Heart left ventricle (tissue), 16 donors: ENCODE measurements around the gene FNBP1. TPM values are rescaled to one million over a fixed set of nuclear protein-coding genes. Genes with fewer than 3 reads are reported as not detected.

Experiments used
- ATAC-seq, 4 donors: fragments of 200-7000 bp; cut with Tn5 transposase; one replicate each; pipeline ENCODE4 v1.9.1; 2020 to 2022; ENCODE audit warnings: moderate library complexity in 4 of 4, mild to moderate bottlenecking in 3 of 4, moderate number of reproducible peaks in 1 of 4
- DNase-seq, 5 donors: peaks; one replicate each; pipeline ENCODE4 v3.0.0-alpha.2; 2020
- H3K27ac ChIP-seq, 12 donors: fragments of 200-600 bp; sonication (generic) in 4 of 12; one replicate each; pipeline versions ENCODE4 v1.5.0 to v1.8.0; 2016 to 2022; ENCODE audit warnings: mild to moderate bottlenecking in 2 of 12
- H3K27me3 ChIP-seq, 9 donors: fragments of 200-600 bp; sonication (generic) in 2 of 9; one replicate each; pipeline versions ENCODE4 v1.5.1 to v1.8.0; 2016 to 2022; ENCODE audit warnings: mild to moderate bottlenecking in 3 of 9
- H3K36me3 ChIP-seq, 9 donors: fragments of 200-600 bp; sonication (generic) in 2 of 9; one replicate each; pipeline versions ENCODE4 v1.5.0 to v1.8.0; 2018 to 2022; ENCODE audit warnings: mild to moderate bottlenecking in 2 of 9
- H3K4me1 ChIP-seq, 12 donors: fragments of 200-600 bp; sonication (generic) in 4 of 12; one replicate each; pipeline versions ENCODE4 v1.5.0 to v1.8.0; 2016 to 2022; ENCODE audit warnings: mild to moderate bottlenecking in 3 of 12
- H3K4me3 ChIP-seq, 12 donors: fragments of 200-600 bp; sonication (generic) in 4 of 12; one replicate each; pipeline versions ENCODE4 v1.5.0 to v1.8.0; 2017 to 2022; ENCODE audit warnings: mild to moderate bottlenecking in 9 of 12, moderate library complexity in 4 of 12
- H3K9me3 ChIP-seq, 12 donors: fragments of 200-600 bp; sonication (generic) in 4 of 12; one replicate each; pipeline versions ENCODE4 v1.5.0 to v1.8.0; 2016 to 2022; ENCODE audit warnings: mild to moderate bottlenecking in 1 of 12
- CTCF ChIP-seq, 12 donors: fragments of 200-600 bp; sonication (generic) in 4 of 12; IDR thresholded peaks; one replicate each; pipeline versions ENCODE4 v1.5.0 to v1.8.0; 2018 to 2022; ENCODE audit warnings: antibody characterized with exemption in 12 of 12, mild to moderate bottlenecking in 5 of 12
- POLR2A ChIP-seq, 2 donors: fragments of 450-650 bp; IDR thresholded peaks; one replicate each; pipeline ENCODE4 v1.6.1; 2017; ENCODE audit warnings: antibody characterized with exemption in 2 of 2, mild to moderate bottlenecking in 2 of 2, moderate library complexity in 2 of 2
- WGBS, 4 donors: extraction: QIAGEN DNeasy Blood & Tissue Kit in 2 of 4; methylation state at CpG; one replicate each; pipeline versions ENCODE4 v1.1.5 to v1.1.7; 2013 to 2018; 5-methylcytosine and 5-hydroxymethylcytosine counted together
- intact Hi-C, 10 donors: fragments of 100-400 bp; cut with DNase I; formaldehyde crosslinking; loops; one replicate each; pipeline versions ENCODE4 v1.11.1 to v1.14.2; 2022
- polyA plus RNA-seq, 2 donors: library from polyadenylated mRNA; stranded (reverse); fragments of 200-250 nt; gene quantifications; one replicate each; pipeline ENCODE4 v1.2.3, GENCODE V29; 2013
- total RNA-seq, 9 donors: library from RNA; depleted of rRNA in 2 of 9; stranded (reverse); fragments of >200 nt in 2 of 9; fragmentation: NEBNext Ultra II Directional in 3 of 9; extraction: Animal tissue kit (Norgen Biotek cat#: 25700) in 3 of 9; gene quantifications; one replicate each; pipeline versions ENCODE4 v1.1.0 to v1.2.4, GENCODE V29; 2016 to 2023
- donor health status: ischemic (EF 13 %, LVEDD 7.1; RV severe dilation, severe dysfunction).
- donor health status: healthy with polysubstance abuse.
- donor health status: DM: no; HTN: yes; CAD: no.
- donor health status: DM: no; HTN: no; CAD: no.
- donor health status: ischemic (EF 25% LVEDD 6.9; RV normal size, moderate dysfunction).
- donor health status: ischemic (EF 25% LVEDD 5.7; RV mildly dilated, moderate dysfunction).
- donor health status: healthy.
- donor health status: DM: yes; HTN: yes; CAD: no.
- donor health status: ischemic (EF 35%, LVEDD 5.7; RV mildly dilated, moderate dysfunction).
- donor health status: nonischemic (EF 11% LVEDD 7.7; RV severe dilation, severe dysfunction).
- donor health status: DM: yes; HTN: yes; CAD: no.
- donor health status: PGD.
- donor health status: ischemic (EF 29% LVEDD 5.4; RV normal size, mild dysfunction).
- donor health status: nonischemic (EF 23%, LVEDD 6.1; RV moderate dilation, normal function).

The FNBP1 gene
- total and polyA plus RNA-seq, 11 donors: 6.9 to 47.3 (median 24.1) TPM

- Histone ChIP-seq H3K36me3 (peaks cover 0 to 72% (median 45%) of the 10 kb centered on the region in 9 donors), H3K4me3 (peak overlapping the region in 1 of 12 donors; percentile 9), H3K27ac (peak overlapping the region in 1 of 12 donors; percentile 69), H3K9me3 (no peaks in the 10 kb centered on the region), H3K27me3 (no peaks in the 10 kb centered on the region), H3K4me1 (peaks cover 0 to 48% (median 0%) of the 10 kb centered on the region in 12 donors)
- no peak for ATAC-seq
- intact Hi-C loops: loop anchor here in 1 of 10 donors (10.0 kb wide), 1 partner anchor 56 kb away; no protein-coding TSS in a partner anchor
- 45 to 65% (median 62%) methylated on average over 3 of the region's 3 CpGs for WGBS, 4 donors
- DNase-seq: no peak
- TF ChIP-seq CTCF (IDR thresholded peaks at IDR 0.05) (no peak), POLR2A (IDR thresholded peaks at IDR 0.05) (no peak)
These were observed 123.7 kb downstream of the FNBP1 start for GRCh38 chr9:129919277-129919676.

- DNase-seq: no peak
- peaks cover 0 to 40% (median 0%) of the 10 kb centered on the region in 12 donors for H3K4me1 ChIP-seq
- peak overlapping the region in 1 of 12 donors; percentile 69 for H3K27ac ChIP-seq
- H3K9me3 ChIP-seq: no peaks in the 10 kb centered on the region
- ATAC-seq: no peak
- H3K4me3 ChIP-seq: no peak overlapping the region
- H3K27me3 ChIP-seq: no peaks in the 10 kb centered on the region
- intact Hi-C loops: loop anchor here in 1 of 10 donors (10.0 kb wide), 1 partner anchor 56 kb away; no protein-coding TSS in a partner anchor
- peaks cover 0 to 64% (median 39%) of the 10 kb centered on the region in 9 donors for H3K36me3 ChIP-seq
- TF ChIP-seq CTCF (IDR thresholded peaks at IDR 0.05) (no peak), POLR2A (IDR thresholded peaks at IDR 0.05) (no peak)
- 95 to 97% (median 96%) methylated on average over 14 of the region's 14 CpGs for WGBS, 4 donors
These were observed 124.6 kb downstream of the FNBP1 start for GRCh38 chr9:129918296-129918950.

GRCh38 chr9:129916707-129917106 lies 126.3 kb downstream of the FNBP1 start:
- no peak for TF ChIP-seq CTCF (IDR thresholded peaks at IDR 0.05)
- no peak for TF ChIP-seq POLR2A (IDR thresholded peaks at IDR 0.05)
- 90 to 97% (median 95%) methylated on average over 7 of the region's 7 CpGs for WGBS, 4 donors
- H3K36me3 ChIP-seq: peaks cover 0 to 52% (median 21%) of the 10 kb centered on the region in 9 donors
- intact Hi-C loops: loop anchor here in 1 of 10 donors (10.0 kb wide), 1 partner anchor 58 kb away; no protein-coding TSS in a partner anchor
- no peaks in the 10 kb centered on the region for H3K9me3 ChIP-seq
- H3K27ac ChIP-seq: no peak overlapping the region
- no peak overlapping the region for H3K4me3 ChIP-seq
- ATAC-seq (no peak), DNase-seq (no peak)
- H3K4me1 ChIP-seq: peaks cover 0 to 32% (median 0%) of the 10 kb centered on the region in 12 donors
- H3K27me3 ChIP-seq: no peaks in the 10 kb centered on the region

- peaks cover 0 to 52% (median 18%) of the 10 kb centered on the region in 9 donors for H3K36me3 ChIP-seq
- WGBS, 4 donors: 97 to 98% (median 98%) methylated on average over 5 of the region's 5 CpGs
- H3K4me3 ChIP-seq: no peak overlapping the region
- no peak overlapping the region for H3K27ac ChIP-seq
- H3K4me1 ChIP-seq: peaks cover 0 to 21% (median 0%) of the 10 kb centered on the region in 12 donors
- no peaks in the 10 kb centered on the region for H3K27me3 ChIP-seq
- ATAC-seq (no peak), DNase-seq (no peak)
- intact Hi-C loops: loop anchor here in 1 of 10 donors (10.0 kb wide), 1 partner anchor 61 kb away; no protein-coding TSS in a partner anchor
- no peak for TF ChIP-seq POLR2A (IDR thresholded peaks at IDR 0.05)
- no peak for TF ChIP-seq CTCF (IDR thresholded peaks at IDR 0.05)
- no peaks in the 10 kb centered on the region for H3K9me3 ChIP-seq
These were observed 128.9 kb downstream of the FNBP1 start for GRCh38 chr9:129914051-129914450.
